Memory B cell (primary cell): ENCODE results near the gene PTPRD.

ENCODE experiments used
- ATAC-seq: fragments of 150-1000 bp; cut with Tn5 transposase; 2 replicates; pipeline ENCODE4 v1.10.0; 2021; ENCODE audit warnings: low read depth, mild to moderate bottlenecking, moderate library complexity
- DNase-seq, 2 donors: peaks; one replicate each; pipeline ENCODE4 v3.0.0; 2022; ENCODE audit warnings: low spot score in 2 of 2
- H3K27ac Mint-ChIP-seq: one replicate; pipeline ENCODE4 v1.8.0; 2022; ENCODE audit warnings: mild to moderate bottlenecking, moderate library complexity, mixed read lengths
- H3K27me3 Mint-ChIP-seq: one replicate; pipeline ENCODE4 v1.8.0; 2022; ENCODE audit warnings: mixed read lengths
- H3K36me3 Mint-ChIP-seq: one replicate; pipeline ENCODE4 v1.8.0; 2022; ENCODE audit warnings: mild to moderate bottlenecking, mixed read lengths
- H3K4me1 Mint-ChIP-seq: one replicate; pipeline ENCODE4 v1.8.0; 2022; ENCODE audit warnings: mixed read lengths
- H3K4me3 Mint-ChIP-seq: one replicate; pipeline ENCODE4 v1.8.0; 2022; ENCODE audit warnings: mild to moderate bottlenecking, moderate library complexity, mixed read lengths
- H3K9me3 Mint-ChIP-seq: one replicate; pipeline ENCODE4 v1.8.0; 2022; ENCODE audit warnings: mixed read lengths

The PTPRD gene

DNA sequence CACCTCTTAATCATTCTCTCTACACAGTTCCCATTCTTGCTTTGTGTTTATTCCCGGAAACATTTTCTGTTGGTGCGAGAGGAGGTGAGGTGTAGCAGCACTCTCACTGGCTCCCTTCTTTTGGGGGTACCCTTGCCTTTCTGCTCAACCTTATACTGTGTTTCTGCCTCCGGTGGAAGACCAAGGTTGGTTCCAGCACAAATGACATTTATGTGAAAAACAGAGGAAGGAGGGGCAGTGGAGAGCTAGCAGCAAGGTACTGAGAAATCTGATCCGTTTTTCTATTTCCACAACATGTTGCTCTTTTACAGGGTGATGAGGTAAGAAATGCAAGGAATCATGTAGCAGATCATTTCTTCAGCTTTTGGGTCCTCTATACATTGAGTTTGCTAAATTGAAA lies 2165.2 kb downstream of the PTPRD start:
- Mint-ChIP-seq H3K4me1 (no peaks in the 10 kb centered on the region), H3K27ac (no peak overlapping the region), H3K27me3 (peaks cover 1% of the 10 kb centered on the region), H3K36me3 (no peaks in the 10 kb centered on the region), H3K4me3 (no peak overlapping the region), H3K9me3 (no peaks in the 10 kb centered on the region)
- ATAC-seq (no peak), DNase-seq (no peak)

DNA sequence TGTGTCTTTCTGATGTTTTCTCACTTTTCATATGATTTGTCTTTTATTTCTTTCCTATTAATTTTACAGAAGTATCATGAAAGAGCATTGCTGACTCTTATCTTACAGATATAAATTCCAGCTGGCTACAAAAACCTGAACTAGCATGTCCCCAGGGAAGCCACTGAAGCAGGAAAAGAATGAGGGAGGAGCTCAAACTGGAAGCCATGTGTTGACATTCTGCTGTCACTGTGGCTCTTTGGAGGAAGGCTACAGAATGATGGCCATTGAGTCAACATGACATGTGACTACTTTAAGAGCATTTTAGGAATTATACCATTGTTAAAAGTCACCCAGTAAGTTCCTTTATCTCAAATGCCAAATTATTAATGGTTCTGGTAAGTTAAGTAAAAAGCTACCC lies 2174.9 kb downstream of the PTPRD start:
- no peak for DNase-seq
- no peak for ATAC-seq
- Mint-ChIP-seq H3K27ac (no peak overlapping the region), H3K9me3 (peaks cover 2% of the 10 kb centered on the region), H3K4me3 (no peak overlapping the region), H3K27me3 (no peaks in the 10 kb centered on the region), H3K4me1 (no peaks in the 10 kb centered on the region), H3K36me3 (no peaks in the 10 kb centered on the region)

DNA sequence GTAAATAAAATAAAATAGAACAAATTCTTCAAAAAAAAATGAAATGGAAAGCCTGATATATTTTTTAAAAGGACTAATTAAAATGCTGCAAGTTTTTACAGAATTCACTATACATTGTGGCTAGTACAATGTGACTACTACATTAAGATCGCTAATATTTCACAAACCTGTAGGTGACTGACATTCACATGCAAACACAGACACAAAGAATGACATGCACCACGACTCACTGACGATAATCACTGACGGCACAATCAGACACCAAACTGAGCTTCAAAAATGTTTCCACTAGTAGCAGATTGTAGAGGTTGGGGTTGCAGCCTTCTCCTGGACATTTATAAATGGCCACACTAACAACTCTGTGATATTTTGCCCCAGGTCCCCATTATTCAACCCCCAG lies 2175.5 kb downstream of the PTPRD start:
- Mint-ChIP-seq H3K4me1 (no peaks in the 10 kb centered on the region), H3K9me3 (peaks cover 2% of the 10 kb centered on the region), H3K4me3 (no peak overlapping the region), H3K27me3 (no peaks in the 10 kb centered on the region), H3K27ac (no peak overlapping the region), H3K36me3 (no peaks in the 10 kb centered on the region)
- DNase-seq (no peak), ATAC-seq (no peak)

DNA sequence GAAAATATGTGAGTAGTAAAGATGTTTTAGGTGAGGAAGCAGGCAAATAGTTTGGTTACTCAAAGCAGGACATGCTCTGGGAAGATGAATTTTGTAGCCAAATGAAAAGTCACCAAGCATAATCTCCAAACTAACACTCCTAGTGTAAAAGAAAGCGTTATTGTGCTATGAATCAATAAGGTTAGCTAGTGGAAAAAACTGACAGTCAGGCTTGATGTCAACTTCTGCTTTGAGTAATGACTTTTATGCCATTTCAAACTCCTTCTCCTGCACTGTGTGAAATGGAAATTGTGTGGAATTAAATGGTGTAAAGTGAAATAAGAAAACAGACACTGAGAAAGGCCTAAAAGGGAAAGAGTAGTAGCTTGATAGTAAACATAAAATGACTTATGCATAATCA lies 2176.0 kb downstream of the PTPRD start:
- Mint-ChIP-seq H3K27ac (no peak overlapping the region), H3K4me1 (no peaks in the 10 kb centered on the region), H3K36me3 (no peaks in the 10 kb centered on the region), H3K4me3 (no peak overlapping the region), H3K27me3 (no peaks in the 10 kb centered on the region), H3K9me3 (peaks cover 2% of the 10 kb centered on the region)
- no peak for ATAC-seq
- no peak for DNase-seq

DNA sequence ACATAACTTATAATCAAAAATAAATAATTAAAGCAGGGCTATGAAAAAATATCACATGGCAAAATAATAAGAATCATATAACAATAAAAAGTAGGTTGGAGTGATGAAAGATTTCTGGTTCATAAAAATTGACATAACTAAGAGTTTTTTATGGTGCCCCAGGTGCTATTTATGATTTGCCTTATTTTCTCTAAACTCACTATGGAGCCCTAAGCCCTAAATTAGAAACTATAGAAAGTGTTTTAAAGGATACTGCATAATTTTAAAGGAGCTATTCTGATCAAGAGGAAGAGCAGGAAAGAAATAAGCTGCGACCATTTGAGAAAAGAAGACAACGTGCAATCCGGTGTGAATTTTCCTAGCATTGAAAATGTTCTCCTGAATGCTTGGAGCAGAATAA lies 2178.2 kb downstream of the PTPRD start:
- DNase-seq (no peak), ATAC-seq (no peak)
- Mint-ChIP-seq H3K9me3 (peaks cover 3% of the 10 kb centered on the region), H3K27ac (no peak overlapping the region), H3K4me1 (no peaks in the 10 kb centered on the region), H3K36me3 (no peaks in the 10 kb centered on the region), H3K4me3 (no peak overlapping the region), H3K27me3 (peaks cover 2% of the 10 kb centered on the region)

DNA sequence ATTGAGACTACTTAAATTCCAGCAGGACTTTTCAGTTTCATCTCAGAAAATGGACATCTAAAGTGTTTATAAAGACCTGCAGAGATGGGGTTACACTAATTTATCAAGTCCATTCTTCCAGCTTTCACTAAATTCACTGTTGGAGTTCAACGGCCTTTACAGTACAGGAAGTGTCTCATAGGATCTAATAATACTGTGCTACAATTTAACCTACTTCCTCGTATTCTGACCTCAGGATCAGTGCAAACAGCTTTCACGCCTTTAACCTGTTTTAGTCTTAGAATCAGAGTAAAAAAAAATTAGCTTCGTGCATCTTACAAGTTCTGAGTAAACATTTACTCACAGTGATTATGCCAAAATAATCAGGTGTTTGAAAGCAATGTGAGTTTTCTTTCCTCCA lies 2180.6 kb downstream of the PTPRD start:
- DNase-seq: no peak
- Mint-ChIP-seq H3K4me1 (peaks cover 2% of the 10 kb centered on the region), H3K9me3 (peaks cover 2% of the 10 kb centered on the region)

DNA sequence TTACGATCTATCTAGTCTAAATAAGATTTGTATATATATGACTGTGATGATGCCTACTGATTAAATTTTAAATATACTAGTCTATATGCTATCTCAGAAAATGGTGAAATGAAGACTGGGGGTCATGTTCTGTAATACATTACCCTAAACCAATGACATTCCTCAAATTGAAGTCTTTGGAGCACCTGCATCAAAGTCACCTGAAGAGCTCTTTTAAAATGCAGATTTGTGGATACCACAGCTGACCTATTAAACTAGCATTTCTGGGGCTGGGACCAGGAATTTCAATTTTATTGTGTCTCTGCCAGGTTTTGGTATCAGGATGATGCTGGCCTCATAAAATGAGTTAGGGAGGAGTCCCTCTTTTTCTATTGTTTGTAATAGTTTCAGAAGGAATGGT lies 2181.3 kb downstream of the PTPRD start:
- H3K27ac Mint-ChIP-seq: no peak overlapping the region
- no peak for DNase-seq
- no peak overlapping the region for H3K4me3 Mint-ChIP-seq
- no peak for ATAC-seq
- H3K4me1 Mint-ChIP-seq: peaks cover 2% of the 10 kb centered on the region
- H3K36me3 Mint-ChIP-seq: no peaks in the 10 kb centered on the region
- H3K27me3 Mint-ChIP-seq: peaks cover 2% of the 10 kb centered on the region
- H3K9me3 Mint-ChIP-seq: peaks cover 2% of the 10 kb centered on the region

More for the DNA sequence above, 2180.6 kb downstream of the PTPRD start:
- H3K36me3 Mint-ChIP-seq: no peaks in the 10 kb centered on the region
- no peak for ATAC-seq
- no peak overlapping the region for H3K27ac Mint-ChIP-seq
- no peak overlapping the region for H3K4me3 Mint-ChIP-seq
- peaks cover 2% of the 10 kb centered on the region for H3K27me3 Mint-ChIP-seq

DNA sequence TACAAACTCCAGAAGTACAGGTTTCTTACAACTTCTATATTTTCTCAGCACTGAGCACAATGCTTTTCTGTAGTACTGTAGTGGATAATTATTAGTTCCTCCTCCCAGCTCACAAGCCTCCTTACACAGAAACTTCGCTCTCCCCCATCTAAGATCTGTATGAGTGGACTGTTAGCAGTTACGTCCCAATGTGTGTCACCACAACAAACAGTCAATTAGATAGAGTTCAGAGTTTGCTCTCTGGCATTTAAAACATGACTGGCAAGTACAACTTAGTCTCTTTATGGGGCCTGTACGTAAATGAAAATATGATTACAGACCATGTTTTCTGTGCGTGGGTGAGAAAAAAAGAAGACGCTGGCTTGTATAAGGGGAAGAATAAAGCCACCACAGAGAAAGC lies 2181.9 kb downstream of the PTPRD start:
- ATAC-seq: no peak
- H3K4me1 Mint-ChIP-seq: peaks cover 2% of the 10 kb centered on the region
- no peak for DNase-seq
- H3K9me3 Mint-ChIP-seq: peaks cover 2% of the 10 kb centered on the region
- H3K4me3 Mint-ChIP-seq: no peak overlapping the region
- no peak overlapping the region for H3K27ac Mint-ChIP-seq
- H3K36me3 Mint-ChIP-seq: no peaks in the 10 kb centered on the region
- peaks cover 2% of the 10 kb centered on the region for H3K27me3 Mint-ChIP-seq

DNA sequence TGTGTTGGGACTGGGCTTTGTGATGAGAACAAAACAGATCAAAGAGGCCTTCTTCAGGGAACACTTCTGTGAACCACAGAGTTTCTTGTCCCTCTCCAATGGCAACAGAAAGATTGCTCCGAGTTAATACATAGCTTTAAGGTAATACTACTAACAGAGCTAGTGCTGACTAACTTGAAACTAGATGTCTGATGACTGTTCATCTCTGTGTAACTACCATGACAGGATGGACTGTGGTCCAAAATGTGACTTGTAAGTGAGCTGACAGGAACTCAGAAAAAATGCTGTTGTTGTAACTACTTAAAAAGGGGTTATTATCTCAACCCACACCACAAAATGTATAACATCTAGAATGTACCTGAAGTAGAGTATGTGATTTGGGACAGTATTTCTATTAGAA lies 2183.0 kb downstream of the PTPRD start:
- no peaks in the 10 kb centered on the region for H3K36me3 Mint-ChIP-seq
- no peak for ATAC-seq
- H3K9me3 Mint-ChIP-seq: peaks cover 2% of the 10 kb centered on the region
- peaks cover 2% of the 10 kb centered on the region for H3K4me1 Mint-ChIP-seq
- no peak overlapping the region for H3K4me3 Mint-ChIP-seq
- H3K27me3 Mint-ChIP-seq: peaks cover 2% of the 10 kb centered on the region
- no peak for DNase-seq
- no peak overlapping the region for H3K27ac Mint-ChIP-seq

DNA sequence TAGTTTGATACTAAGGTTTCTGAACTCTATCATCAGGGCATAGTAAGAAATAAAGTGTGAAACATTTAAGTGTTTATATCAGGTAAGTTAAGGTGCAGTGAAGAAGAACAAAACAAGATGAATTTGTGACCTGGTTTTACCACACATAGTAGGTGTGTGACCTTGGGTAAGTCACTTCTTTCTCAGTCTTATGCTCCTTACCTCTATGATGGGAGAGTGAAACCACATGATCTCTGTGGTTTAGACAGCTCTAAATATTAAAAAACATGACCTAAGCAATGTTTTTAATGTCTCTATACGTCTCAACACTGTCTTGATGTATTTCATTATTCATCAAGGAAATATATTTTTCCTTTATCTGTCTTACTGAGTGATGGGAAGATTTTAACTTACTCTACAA lies 2183.6 kb downstream of the PTPRD start:
- no peaks in the 10 kb centered on the region for H3K36me3 Mint-ChIP-seq

DNA sequence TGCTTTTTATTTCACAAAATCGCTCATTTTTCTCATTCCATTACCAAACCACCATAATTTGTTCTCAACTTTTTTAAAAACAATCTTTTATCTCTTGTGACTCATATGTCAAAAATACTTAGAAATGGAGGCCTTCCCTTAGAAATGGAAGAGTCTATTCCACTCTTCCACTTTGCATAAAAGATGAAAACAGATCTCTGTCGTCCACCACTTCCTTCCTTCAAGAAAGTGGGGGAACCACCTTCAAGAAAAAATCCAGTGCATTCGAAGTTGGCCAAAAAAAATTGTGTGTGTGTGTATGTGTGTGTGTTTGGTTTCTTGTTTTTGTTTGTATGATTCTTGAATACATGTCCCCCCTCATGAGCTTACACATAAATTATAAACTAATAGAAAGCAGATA lies 2184.4 kb downstream of the PTPRD start:
- H3K4me3 Mint-ChIP-seq: no peak overlapping the region

More for the DNA sequence above, 2183.6 kb downstream of the PTPRD start:
- Mint-ChIP-seq H3K4me3 (no peak overlapping the region), H3K9me3 (peaks cover 2% of the 10 kb centered on the region), H3K4me1 (peaks cover 2% of the 10 kb centered on the region), H3K27ac (no peak overlapping the region), H3K27me3 (peaks cover 2% of the 10 kb centered on the region)
- ATAC-seq (no peak), DNase-seq (no peak)

DNA sequence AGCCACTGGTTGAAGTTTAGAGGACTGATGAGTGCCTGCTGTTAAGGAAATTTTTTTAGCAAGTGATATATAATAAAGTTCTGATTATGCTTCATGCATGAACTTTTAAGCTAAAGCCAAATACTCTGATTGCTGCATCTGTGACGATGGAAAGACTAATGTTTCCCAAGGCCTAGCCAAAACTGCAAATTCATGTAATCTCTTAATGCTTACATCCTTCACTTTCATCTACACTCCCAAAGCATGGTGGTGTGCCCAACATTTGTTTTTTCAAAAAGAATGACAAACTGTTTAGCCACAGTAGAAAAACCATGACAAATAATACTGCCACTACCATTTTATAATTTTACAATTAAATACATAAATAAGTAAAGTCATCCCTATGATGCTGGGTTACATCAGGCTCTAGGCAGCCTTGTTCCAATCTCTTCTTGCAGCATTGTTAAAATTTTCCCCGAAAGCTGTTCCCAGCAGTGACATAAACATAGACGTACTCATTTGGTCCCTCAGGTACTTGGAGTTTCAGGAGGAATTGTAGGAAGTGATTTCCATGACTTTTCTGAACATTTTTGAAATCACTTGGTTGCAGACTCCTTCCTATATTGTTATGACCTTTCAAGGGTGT lies 2187.9 kb downstream of the PTPRD start:
- Mint-ChIP-seq H3K4me3 (no peak overlapping the region), H3K4me1 (peaks cover 2% of the 10 kb centered on the region), H3K27me3 (no peaks in the 10 kb centered on the region), H3K9me3 (no peaks in the 10 kb centered on the region), H3K36me3 (no peaks in the 10 kb centered on the region), H3K27ac (no peak overlapping the region)
- DNase-seq: no peak
- no peak for ATAC-seq

More for the DNA sequence above, 2184.4 kb downstream of the PTPRD start:
- Mint-ChIP-seq H3K27ac (no peak overlapping the region), H3K4me1 (peaks cover 2% of the 10 kb centered on the region), H3K36me3 (no peaks in the 10 kb centered on the region), H3K9me3 (peaks cover 2% of the 10 kb centered on the region), H3K27me3 (peaks cover 2% of the 10 kb centered on the region)
- ATAC-seq: no peak
- DNase-seq: no peak

DNA sequence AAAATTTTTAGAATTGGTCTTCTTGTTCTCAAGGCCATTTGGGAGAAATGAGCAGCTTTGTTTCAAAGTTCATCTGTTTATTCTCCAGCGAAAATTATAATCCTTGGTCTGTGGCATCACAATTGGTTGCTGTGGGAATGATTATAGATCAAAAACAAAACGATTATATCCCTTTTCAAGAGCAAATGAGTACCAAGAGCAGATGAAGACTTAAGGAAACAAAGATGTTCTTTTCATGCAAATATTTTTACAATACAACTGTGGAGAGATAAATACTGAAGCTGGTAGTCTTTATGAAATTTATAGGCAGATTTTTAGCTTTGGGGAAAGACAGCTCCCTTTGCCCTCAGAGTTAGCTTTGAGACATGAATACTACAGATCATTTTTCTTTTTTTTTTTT lies 2192.4 kb downstream of the PTPRD start:
- no peaks in the 10 kb centered on the region for H3K9me3 Mint-ChIP-seq
- H3K4me3 Mint-ChIP-seq: no peak overlapping the region
- ATAC-seq: no peak
- no peak for DNase-seq
- H3K27ac Mint-ChIP-seq: no peak overlapping the region
- no peaks in the 10 kb centered on the region for H3K36me3 Mint-ChIP-seq
- peaks cover 2% of the 10 kb centered on the region for H3K27me3 Mint-ChIP-seq
- no peaks in the 10 kb centered on the region for H3K4me1 Mint-ChIP-seq

DNA sequence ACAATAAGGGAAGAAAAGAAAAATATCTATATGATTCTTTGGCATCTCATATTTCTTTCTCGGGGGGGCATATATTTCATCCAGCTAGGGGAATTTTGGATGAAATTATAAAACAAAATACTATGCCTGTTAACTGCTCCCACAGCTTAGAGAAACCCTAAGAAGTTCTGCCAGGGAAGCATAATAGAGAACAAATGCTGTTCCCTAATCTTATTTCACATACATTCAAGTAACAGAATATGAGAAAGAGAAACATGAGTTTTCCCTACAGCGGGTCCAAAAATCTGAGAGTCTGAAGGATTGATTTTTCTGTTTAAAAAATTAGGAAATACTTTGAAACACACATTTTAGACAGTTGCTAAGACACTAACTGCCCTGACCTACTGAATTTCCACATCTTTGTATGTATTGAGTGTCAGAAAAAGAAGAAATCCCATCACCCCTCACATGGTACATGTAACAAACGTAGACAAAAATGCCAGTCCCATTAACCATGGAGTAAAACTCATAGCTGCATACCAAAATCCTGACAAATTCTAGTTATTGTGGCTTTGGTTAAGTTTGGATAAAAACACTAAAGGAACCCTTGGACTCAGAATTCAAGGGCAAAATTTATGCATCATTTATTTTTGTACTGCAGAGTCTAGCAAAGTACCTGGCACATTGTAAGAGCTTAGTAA lies 2193.1 kb downstream of the PTPRD start:
- peaks cover 2% of the 10 kb centered on the region for H3K27me3 Mint-ChIP-seq
- no peaks in the 10 kb centered on the region for H3K9me3 Mint-ChIP-seq
- H3K36me3 Mint-ChIP-seq: no peaks in the 10 kb centered on the region
- H3K27ac Mint-ChIP-seq: no peak overlapping the region
- no peaks in the 10 kb centered on the region for H3K4me1 Mint-ChIP-seq
- DNase-seq (no peak), ATAC-seq (no peak)
- no peak overlapping the region for H3K4me3 Mint-ChIP-seq

DNA sequence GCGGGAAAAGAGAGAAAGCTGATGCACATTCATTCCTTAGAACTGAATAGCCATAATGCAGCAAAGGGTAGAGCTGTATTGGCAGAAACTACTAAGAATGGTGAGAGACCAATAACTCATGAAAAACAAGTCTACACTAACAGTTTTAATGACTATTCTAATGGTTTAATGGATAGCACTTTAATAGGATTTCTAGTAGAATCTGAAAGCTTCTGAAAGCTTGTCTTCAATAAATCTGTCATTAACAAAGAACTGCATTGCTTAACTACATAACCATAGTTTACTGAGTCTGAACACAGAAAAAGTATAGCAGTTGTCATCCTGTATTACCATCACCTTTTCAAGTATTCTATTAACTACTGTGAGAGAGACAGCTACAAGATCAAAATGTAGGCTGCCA lies 2195.5 kb downstream of the PTPRD start:
- H3K27ac Mint-ChIP-seq: no peak overlapping the region
- no peaks in the 10 kb centered on the region for H3K36me3 Mint-ChIP-seq
- H3K4me1 Mint-ChIP-seq: no peaks in the 10 kb centered on the region
- H3K27me3 Mint-ChIP-seq: peaks cover 2% of the 10 kb centered on the region
- ATAC-seq (no peak), DNase-seq (no peak)
- no peaks in the 10 kb centered on the region for H3K9me3 Mint-ChIP-seq
- no peak overlapping the region for H3K4me3 Mint-ChIP-seq
